Spinal cord (tissue), 10 donors: ENCODE results near the gene VAMP2. TPM values are rescaled to one million over a fixed set of nuclear protein-coding genes. Genes with fewer than 3 reads are reported as not detected.
"Not testable (repeated sequence)": the region's sequence is repeated elsewhere in the genome, so short reads cannot be mapped to it uniquely, and the experiment has no call there.

Experiments
- DNase-seq, 6 donors: peaks; one replicate each; pipeline versions ENCODE4 v3.0.0 to v3.0.0-alpha.2; 2013 to 2015; ENCODE audit warnings: low spot score in 6 of 6, low read depth in 4 of 6
- H3K27ac ChIP-seq: one replicate; pipeline ENCODE4 v1.5.1; 2013; ENCODE audit warnings: low read depth, low read length, control low read depth
- H3K27me3 ChIP-seq: one replicate; pipeline ENCODE4 v1.6.1; 2013; ENCODE audit warnings: low read length; ENCODE audit not compliant: control insufficient read depth, insufficient read depth
- H3K36me3 ChIP-seq: one replicate; pipeline ENCODE4 v1.6.1; 2013; ENCODE audit warnings: low read length; ENCODE audit not compliant: control insufficient read depth, insufficient read depth
- H3K4me1 ChIP-seq: one replicate; pipeline ENCODE4 v1.6.1; 2013; ENCODE audit warnings: low read length; ENCODE audit not compliant: control insufficient read depth, insufficient read depth
- H3K4me3 ChIP-seq: one replicate; pipeline ENCODE4 v1.5.1; 2013; ENCODE audit warnings: low read depth, low read length, control low read depth
- H3K9me3 ChIP-seq: one replicate; pipeline ENCODE4 v1.6.1; 2013; ENCODE audit warnings: low read length; ENCODE audit not compliant: control insufficient read depth, insufficient read depth
- WGBS: methylation state at CpG from one replicate; pipeline ENCODE4 v1.1.5; 2013; ENCODE audit warnings: missing lambda C conversion rate; ENCODE audit not compliant: insufficient coverage; 5-methylcytosine and 5-hydroxymethylcytosine counted together
- polyA plus RNA-seq, 2 donors: library from polyadenylated mRNA; unstranded; fragments of 120-200 nt; gene quantifications; one replicate each; pipeline ENCODE4 v1.2.1, GENCODE V29; 2013; ENCODE audit not compliant: insufficient read length in 2 of 2
- total RNA-seq, 2 donors: library from RNA; depleted of rRNA in 1 of 2; stranded (reverse); fragments of 120-200 nt in 1 of 2; fragments of >200 nt in 1 of 2; gene quantifications; one replicate each; pipeline versions ENCODE4 v1.2.3 to v1.2.4, GENCODE V29; 2013 to 2014
- donor health status: healthy.

Gene VAMP2
- total and polyA plus RNA-seq, 4 donors, result 30.2 to 414 (median 240) TPM

DNA sequence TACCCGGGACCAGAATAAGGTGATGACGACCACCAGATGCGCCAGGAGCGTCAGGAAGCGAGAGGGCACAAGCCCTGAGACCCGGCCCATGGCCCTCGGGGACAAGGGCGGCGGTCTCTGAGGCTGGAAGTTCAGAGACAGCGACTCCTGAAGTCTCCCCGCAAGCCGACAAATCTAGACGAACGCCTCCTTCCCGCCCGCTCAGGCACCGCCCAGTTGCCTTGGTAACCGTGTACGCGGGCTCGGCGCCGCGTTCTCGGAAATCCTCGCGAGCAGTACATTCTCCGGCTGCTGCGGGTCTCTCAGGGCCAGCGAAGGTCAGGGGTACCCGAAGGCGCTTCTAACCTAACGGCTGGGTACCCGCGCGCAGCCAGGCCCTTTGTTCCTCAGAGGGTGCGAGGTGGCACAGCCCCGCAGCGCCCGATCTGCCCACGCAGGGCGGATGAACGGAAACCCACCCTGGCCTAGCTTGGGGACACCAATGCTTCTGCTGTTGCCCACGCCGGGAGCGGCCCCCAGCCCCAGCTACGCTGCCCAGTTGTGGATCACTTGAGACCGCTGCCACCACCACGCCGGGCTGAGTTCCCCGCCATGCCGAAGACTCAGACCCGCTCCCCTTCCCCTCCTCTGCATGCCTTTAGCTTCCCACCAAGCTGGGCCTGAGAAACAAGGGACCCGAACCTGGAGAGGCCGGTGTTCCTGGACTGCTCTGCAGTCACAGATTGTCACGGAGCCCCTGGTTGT is 13.6 kb upstream of the VAMP2 start, which contains the start of gene TMEM107:
TMEM107 (minus strand) TSS at position 184 of the 744 bp plus-strand sequence; CDS start at position 90, 94 bp downstream.
- DNase-seq, result peak in 4 of 6 donors; percentile 81 to 97 (median 92)
- Histone ChIP-seq H3K36me3 (no peaks in the 10 kb centered on the region), H3K4me3 (peak within 1 kb of the TSS; percentile 83), H3K9me3 (no peaks in the 10 kb centered on the region), H3K27me3 (no peaks in the 10 kb centered on the region), H3K4me1 (peaks cover 44% of the 10 kb centered on the region), H3K27ac (peak within 1 kb of the TSS; percentile 97)
- whole genome bisulfite sequencing, result under 1% methylated on average over 56 of the region's 56 CpGs

DNA sequence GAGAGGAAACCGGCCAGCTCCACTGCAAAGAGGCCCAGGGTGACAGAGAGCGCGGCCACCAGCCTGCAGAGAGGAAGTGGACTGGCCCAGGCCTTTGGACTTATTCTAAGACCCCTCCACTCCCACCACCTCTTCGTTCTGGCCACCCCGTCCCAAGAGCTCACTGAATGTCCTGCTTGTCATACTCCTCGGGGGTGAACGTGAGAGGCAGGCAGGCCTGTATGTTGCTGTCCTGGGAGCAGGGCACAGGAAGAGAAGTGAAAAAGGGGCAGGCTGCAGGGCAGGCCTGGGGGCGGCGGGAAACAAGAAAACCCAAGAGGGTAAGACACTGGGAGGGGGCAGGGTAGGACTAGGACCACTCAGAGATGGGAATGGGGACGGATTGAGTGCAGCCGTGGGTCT is 13.0 kb upstream of the VAMP2 start:
- Histone ChIP-seq H3K27ac (peak overlapping the region; percentile 97), H3K4me1 (peaks cover 44% of the 10 kb centered on the region), H3K27me3 (no peaks in the 10 kb centered on the region), H3K36me3 (no peaks in the 10 kb centered on the region), H3K4me3 (peak overlapping the region; percentile 83), H3K9me3 (no peaks in the 10 kb centered on the region)
- WGBS, result 8% methylated on average over 9 of the region's 11 CpGs
- DNase-seq, result no peak

DNA sequence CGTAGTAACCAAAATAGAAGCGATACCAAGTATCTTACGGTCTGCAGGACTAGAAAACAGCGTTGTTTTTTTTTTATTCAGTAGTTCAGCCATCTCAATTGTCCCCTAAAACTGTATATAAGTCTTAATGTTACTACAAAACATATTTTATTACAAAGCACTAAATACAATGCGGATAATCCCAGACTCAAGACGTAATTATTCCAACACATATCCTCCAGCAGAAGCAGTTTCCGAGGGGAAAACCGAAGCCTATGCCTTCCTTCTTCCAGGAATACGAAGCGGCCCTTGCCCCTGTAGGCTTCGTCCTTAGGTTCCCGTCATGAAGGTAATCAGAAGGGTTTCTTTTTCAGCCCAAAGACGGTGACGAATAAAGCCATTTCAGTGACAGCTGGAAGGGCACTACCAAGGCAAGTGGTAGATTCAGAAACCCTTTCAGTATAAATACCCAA is 11.1 kb upstream of the VAMP2 start:
- 0% methylated on average over 9 of the region's 14 CpGs for WGBS
- DNase-seq, result no peak
- H3K4me1 ChIP-seq, result peaks cover 44% of the 10 kb centered on the region

DNA sequence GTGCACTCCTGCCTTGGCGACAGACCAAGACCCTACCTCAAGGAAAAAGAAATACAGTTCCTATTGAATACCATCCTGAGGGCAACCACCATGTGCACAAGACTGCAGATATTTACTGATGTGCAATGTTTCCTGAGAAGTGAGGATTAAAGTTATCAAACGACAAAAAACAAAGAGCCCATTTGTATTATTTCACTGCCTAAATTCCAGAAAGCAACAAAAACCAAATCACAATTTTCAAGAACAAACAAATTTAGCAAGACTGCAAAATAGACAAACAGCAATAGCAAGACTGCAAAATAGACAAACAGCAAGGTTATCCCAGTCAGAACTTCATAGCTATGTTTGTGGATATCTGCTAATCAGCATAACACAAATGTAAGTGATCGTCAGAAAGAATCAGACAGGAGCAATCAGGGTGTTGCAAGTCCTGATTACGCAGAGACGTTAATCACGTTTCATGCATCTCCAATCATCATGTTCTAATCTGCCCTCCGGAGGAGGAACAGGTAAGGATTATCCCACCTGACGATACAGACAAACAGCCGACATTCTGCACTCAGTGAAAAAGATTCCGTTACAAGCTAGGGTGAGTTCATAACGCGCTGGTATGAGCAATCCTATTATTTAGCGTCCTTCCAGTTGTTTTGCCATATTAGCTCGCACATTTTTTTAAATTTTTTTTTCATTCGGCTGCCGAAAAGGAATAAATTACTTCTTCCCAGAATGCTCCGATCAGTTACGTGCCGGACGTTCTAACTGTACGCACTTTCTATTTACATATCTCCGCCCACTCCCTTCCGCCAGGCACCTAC is 10.5 kb upstream of the VAMP2 start:
- DNase-seq, result peak in 4 of 6 donors; percentile 87 to 99 (median 94)
- H3K36me3 ChIP-seq, result no peaks in the 10 kb centered on the region
- no peaks in the 10 kb centered on the region for H3K27me3 ChIP-seq
- peaks cover 44% of the 10 kb centered on the region for H3K4me1 ChIP-seq
- 0% methylated on average over 18 of the region's 23 CpGs for WGBS
- peak overlapping the region; percentile 97 for H3K27ac ChIP-seq
- H3K4me3 ChIP-seq, result peak overlapping the region; percentile 51
- H3K9me3 ChIP-seq, result no peaks in the 10 kb centered on the region

More for the DNA sequence above, 11.1 kb upstream of the VAMP2 start:
- Histone ChIP-seq H3K9me3 (no peaks in the 10 kb centered on the region), H3K36me3 (no peaks in the 10 kb centered on the region), H3K4me3 (peak overlapping the region; percentile 51), H3K27me3 (no peaks in the 10 kb centered on the region), H3K27ac (peak overlapping the region; percentile 97)

DNA sequence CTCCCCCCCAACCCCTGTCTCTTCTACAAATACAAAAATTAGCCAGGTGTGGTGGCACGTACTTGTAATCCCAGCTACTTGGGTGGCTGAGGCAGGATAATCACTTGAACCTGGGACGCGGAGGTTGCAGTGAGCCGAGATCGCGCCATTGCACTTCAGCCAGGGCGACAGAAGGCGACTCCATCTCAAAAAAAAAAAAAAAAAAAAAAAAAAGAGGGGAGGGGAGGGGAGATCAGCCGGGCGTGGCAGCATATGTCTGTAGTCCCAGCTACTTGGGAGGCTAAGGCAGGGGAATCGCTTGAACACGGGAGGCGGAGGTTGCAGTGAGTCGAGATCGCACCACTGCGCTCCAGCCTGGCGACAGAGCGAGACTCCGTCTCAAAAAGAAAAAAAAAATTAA is 7.4 kb upstream of the VAMP2 start:
- H3K4me3 ChIP-seq, H3K27me3 ChIP-seq, H3K9me3 ChIP-seq, H3K27ac ChIP-seq, H3K36me3 ChIP-seq, DNase-seq: not testable (repeated sequence)
- peaks cover 22% of the 10 kb centered on the region for H3K4me1 ChIP-seq
- WGBS, result no CpG with 5 or more reads among the region's 19 CpGs

DNA sequence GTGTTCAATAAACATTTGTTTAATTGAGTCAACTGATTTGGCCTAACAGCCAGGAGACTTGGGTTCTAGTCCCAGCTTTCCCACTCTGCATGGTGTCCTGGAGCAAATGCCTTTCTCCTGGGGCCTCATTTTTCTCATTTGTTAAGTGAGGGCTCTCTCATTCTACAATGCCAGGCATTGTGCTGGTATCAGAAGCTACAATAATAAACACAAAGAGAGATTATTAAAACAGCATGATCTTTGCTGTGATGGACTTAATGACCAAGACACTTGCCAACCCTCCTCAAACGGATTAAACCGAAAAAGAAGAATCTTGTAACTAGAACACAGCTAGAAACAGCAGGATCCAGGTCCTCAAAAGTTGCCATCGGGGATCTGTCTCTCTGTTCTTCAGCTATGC is 4.8 kb upstream of the VAMP2 start:
- Histone ChIP-seq H3K4me1 (peaks cover 30% of the 10 kb centered on the region), H3K36me3 (no peaks in the 10 kb centered on the region), H3K27me3 (no peaks in the 10 kb centered on the region), H3K9me3 (no peaks in the 10 kb centered on the region), H3K4me3 (no peak overlapping the region), H3K27ac (no peak overlapping the region)
- DNase-seq, result no peak
- 47% methylated on average over 2 of the region's 3 CpGs for WGBS

DNA sequence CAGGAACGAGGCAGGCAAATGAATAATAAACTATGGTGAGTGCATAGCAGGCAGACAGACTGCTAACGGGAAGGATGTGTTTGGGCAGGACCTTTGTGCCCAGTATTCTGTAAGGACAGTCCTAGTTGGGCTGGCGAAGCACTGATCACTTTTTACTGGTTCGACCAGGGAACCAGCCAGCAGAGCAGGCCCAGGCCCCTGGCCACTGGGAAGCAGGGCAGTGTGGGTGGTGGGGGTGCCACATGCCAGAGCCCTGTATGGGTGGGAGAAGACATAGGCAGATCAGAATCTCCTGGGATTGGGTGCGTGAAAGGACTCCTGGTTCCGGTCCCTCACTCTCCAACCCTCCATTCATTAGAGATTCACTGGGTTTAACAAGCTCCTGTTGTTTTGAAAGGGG is 4.0 kb upstream of the VAMP2 start:
- Histone ChIP-seq H3K9me3 (no peaks in the 10 kb centered on the region), H3K27ac (no peak overlapping the region), H3K36me3 (peaks cover 6% of the 10 kb centered on the region), H3K4me1 (peaks cover 31% of the 10 kb centered on the region), H3K27me3 (no peaks in the 10 kb centered on the region), H3K4me3 (no peak overlapping the region)
- no peak for DNase-seq
- WGBS, result 93% methylated on average over 4 of the region's 6 CpGs

DNA sequence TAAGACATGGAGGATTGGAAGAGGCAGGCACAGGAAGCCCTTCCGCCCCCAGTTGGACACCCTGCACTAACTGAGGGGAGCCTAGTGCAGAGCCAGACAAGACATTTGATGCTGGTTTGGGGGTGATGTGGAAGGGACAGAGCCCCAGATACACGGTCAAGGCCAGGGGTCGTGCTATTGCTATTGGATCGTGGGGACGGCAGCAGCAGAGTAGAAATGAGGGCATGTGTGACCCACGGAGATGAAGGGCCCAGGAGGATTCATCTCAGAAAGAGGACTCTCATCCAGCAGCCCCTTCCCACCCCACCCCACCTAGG is 2.0 kb upstream of the VAMP2 start:
- 59% methylated on average over 2 of the region's 6 CpGs for WGBS
- no peak overlapping the region for H3K4me3 ChIP-seq
- peak overlapping the region; percentile 95 for H3K27ac ChIP-seq

DNA sequence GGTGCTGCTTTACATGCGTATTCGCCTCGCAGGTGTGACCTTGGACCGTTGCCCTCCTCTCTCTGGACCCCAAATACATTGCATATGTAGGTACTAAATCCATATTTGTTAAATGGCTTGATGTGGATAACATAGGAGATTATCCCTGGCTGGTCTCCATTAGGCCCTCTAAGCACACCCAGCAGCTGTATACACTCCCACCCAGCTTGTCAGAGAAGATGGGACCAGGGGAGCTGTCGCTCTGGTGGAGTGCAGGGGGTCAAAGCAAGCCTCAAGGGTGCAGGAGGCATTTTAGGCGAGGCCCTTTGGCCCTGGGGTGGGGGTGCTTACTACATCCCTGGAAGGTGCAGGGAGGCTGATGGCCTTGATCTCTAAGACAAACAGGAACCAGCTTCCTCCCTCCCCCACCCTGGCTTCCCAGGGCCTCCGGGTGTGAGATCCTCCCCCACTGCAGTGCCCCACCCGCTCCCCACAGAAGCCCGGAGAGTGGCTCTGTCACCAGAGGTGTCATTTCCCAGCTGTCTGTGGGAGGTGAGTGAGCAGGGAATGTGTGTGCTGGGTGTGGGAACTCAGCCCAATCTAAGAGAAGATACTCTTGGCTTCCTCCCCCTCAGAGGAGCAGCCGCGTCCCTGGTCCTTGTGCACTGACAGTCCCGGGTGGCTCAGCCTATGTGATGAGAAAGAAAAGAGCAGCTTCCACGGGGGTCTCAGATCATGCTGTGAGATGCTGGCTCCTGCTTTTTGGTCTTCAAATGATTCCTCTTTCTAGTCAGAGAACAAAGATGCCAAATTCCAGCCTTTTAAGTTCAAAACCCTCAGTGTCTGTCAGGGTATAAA is 1.4 kb upstream of the VAMP2 start:
- no peaks in the 10 kb centered on the region for H3K27me3 ChIP-seq
- no peaks in the 10 kb centered on the region for H3K9me3 ChIP-seq
- peaks cover 32% of the 10 kb centered on the region for H3K36me3 ChIP-seq
- WGBS, result 20% methylated on average over 1 of the region's 13 CpGs
- H3K4me3 ChIP-seq, result peak overlapping the region; percentile 95
- peaks cover 51% of the 10 kb centered on the region for H3K4me1 ChIP-seq
- DNase-seq, result peak in 2 of 6 donors; percentile 47 to 57
- H3K27ac ChIP-seq, result peak overlapping the region; percentile 95

More for the DNA sequence above, 2.0 kb upstream of the VAMP2 start:
- H3K4me1 ChIP-seq, result peaks cover 45% of the 10 kb centered on the region
- H3K9me3 ChIP-seq, result no peaks in the 10 kb centered on the region
- H3K27me3 ChIP-seq, result no peaks in the 10 kb centered on the region
- peaks cover 26% of the 10 kb centered on the region for H3K36me3 ChIP-seq
- no peak for DNase-seq
